Measurements from ENCODE around the gene ADGRA3.

- TF ChIP-seq, protein P1, sequence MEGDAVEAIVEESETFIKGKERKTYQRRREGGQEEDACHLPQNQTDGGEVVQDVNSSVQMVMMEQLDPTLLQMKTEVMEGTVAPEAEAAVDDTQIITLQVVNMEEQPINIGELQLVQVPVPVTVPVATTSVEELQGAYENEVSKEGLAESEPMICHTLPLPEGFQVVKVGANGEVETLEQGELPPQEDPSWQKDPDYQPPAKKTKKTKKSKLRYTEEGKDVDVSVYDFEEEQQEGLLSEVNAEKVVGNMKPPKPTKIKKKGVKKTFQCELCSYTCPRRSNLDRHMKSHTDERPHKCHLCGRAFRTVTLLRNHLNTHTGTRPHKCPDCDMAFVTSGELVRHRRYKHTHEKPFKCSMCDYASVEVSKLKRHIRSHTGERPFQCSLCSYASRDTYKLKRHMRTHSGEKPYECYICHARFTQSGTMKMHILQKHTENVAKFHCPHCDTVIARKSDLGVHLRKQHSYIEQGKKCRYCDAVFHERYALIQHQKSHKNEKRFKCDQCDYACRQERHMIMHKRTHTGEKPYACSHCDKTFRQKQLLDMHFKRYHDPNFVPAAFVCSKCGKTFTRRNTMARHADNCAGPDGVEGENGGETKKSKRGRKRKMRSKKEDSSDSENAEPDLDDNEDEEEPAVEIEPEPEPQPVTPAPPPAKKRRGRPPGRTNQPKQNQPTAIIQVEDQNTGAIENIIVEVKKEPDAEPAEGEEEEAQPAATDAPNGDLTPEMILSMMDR (IDR thresholded peaks at IDR 0.05), result no peak
- no peak for TF ChIP-seq POLR2A (IDR thresholded peaks at IDR 0.05)
Measured at GRCh38 chr4:22460266-22460665, 55.6 kb downstream of the ADGRA3 start.

Data from heart left ventricle (tissue), 13 donors.